Measurements from ENCODE around the gene FGF12. TPM values are rescaled to one million over a fixed set of nuclear protein-coding genes. Genes with fewer than 3 reads are reported as not detected.
"Not testable (repeated sequence)": the region's sequence is repeated elsewhere in the genome, so short reads cannot be mapped to it uniquely, and the experiment has no call there.

The FGF12 gene
- total and polyA plus RNA-seq, 2 experiments from 2014 or later: 6.0 to 14.3 TPM

- TF ChIP-seq, protein P1, sequence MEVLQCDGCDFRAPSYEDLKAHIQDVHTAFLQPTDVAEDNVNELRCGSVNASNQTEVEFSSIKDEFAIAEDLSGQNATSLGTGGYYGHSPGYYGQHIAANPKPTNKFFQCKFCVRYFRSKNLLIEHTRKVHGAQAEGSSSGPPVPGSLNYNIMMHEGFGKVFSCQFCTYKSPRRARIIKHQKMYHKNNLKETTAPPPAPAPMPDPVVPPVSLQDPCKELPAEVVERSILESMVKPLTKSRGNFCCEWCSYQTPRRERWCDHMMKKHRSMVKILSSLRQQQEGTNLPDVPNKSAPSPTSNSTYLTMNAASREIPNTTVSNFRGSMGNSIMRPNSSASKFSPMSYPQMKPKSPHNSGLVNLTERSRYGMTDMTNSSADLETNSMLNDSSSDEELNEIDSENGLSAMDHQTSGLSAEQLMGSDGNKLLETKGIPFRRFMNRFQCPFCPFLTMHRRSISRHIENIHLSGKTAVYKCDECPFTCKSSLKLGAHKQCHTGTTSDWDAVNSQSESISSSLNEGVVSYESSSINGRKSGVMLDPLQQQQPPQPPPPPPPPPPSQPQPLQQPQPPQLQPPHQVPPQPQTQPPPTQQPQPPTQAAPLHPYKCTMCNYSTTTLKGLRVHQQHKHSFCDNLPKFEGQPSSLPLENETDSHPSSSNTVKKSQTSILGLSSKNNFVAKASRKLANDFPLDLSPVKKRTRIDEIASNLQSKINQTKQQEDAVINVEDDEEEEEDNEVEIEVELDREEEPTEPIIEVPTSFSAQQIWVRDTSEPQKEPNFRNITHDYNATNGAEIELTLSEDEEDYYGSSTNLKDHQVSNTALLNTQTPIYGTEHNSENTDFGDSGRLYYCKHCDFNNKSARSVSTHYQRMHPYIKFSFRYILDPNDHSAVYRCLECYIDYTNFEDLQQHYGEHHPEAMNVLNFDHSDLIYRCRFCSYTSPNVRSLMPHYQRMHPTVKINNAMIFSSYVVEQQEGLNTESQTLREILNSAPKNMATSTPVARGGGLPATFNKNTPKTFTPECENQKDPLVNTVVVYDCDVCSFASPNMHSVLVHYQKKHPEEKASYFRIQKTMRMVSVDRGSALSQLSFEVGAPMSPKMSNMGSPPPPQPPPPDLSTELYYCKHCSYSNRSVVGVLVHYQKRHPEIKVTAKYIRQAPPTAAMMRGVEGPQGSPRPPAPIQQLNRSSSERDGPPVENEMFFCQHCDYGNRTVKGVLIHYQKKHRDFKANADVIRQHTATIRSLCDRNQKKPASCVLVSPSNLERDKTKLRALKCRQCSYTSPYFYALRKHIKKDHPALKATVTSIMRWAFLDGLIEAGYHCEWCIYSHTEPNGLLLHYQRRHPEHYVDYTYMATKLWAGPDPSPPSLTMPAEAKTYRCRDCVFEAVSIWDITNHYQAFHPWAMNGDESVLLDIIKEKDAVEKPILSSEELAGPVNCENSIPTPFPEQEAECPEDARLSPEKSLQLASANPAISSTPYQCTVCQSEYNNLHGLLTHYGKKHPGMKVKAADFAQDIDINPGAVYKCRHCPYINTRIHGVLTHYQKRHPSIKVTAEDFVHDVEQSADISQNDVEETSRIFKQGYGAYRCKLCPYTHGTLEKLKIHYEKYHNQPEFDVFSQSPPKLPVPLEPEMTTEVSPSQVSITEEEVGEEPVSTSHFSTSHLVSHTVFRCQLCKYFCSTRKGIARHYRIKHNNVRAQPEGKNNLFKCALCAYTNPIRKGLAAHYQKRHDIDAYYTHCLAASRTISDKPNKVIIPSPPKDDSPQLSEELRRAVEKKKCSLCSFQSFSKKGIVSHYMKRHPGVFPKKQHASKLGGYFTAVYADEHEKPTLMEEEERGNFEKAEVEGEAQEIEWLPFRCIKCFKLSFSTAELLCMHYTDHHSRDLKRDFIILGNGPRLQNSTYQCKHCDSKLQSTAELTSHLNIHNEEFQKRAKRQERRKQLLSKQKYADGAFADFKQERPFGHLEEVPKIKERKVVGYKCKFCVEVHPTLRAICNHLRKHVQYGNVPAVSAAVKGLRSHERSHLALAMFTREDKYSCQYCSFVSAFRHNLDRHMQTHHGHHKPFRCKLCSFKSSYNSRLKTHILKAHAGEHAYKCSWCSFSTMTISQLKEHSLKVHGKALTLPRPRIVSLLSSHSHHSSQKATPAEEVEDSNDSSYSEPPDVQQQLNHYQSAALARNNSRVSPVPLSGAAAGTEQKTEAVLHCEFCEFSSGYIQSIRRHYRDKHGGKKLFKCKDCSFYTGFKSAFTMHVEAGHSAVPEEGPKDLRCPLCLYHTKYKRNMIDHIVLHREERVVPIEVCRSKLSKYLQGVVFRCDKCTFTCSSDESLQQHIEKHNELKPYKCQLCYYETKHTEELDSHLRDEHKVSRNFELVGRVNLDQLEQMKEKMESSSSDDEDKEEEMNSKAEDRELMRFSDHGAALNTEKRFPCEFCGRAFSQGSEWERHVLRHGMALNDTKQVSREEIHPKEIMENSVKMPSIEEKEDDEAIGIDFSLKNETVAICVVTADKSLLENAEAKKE (CRISPR knock-in tag; IDR thresholded peaks at IDR 0.05): no peak
- no peak for TF ChIP-seq EZH2phosphoT487 (IDR thresholded peaks at IDR 0.05; ENCODE audit: unreplicated experiment)
These were observed 12.2 kb downstream of the FGF12 start (continued) for GRCh38 chr3:192715126-192715525.

GRCh38 chr3:192711126-192711525 is 16.2 kb downstream of the FGF12 start:
- H3K4me3 Mint-ChIP-seq, ATAC-seq, H3K27ac Mint-ChIP-seq: not testable (repeated sequence)

DNA sequence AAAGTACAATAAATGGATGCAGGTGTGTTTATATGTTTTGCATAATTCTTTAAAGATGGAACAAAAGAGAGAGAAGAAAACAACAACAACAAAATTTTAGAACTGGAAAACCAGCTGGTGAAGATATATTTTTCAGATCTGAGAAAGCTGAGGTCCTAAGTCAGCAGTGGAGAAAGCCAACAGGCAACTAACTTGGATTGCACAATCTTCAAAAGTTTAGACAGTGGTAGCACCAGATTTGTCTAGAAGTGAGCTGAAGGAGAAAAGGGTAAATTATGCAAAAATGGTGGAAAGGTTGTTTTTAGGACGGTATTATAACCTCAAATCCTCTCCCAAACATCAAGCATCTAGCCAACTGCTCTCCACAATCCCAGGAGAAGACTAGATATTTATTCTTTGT is 17.0 kb downstream of the FGF12 start:
- H3K4me1 Mint-ChIP-seq: no peaks in the 10 kb centered on the region; the same call in 2 of the 3 replicates
- no peaks in the 10 kb centered on the region for H3K4me1 ChIP-seq (ENCODE audit: insufficient read depth)
- no peaks in the 10 kb centered on the region for H4K20me1 ChIP-seq (replicated peaks; ENCODE audit: insufficient read depth)
- ATAC-seq (no peak), DNase-seq (ENCODE audit: low spot score) (no peak)
- H3F3A ChIP-seq (replicated peaks; ENCODE audit: low read depth): no peaks in the 10 kb centered on the region
- H3K4me3 Mint-ChIP-seq: no peak overlapping the region
- no peaks in the 10 kb centered on the region for H3K79me2 ChIP-seq (replicated peaks; ENCODE audit: insufficient read depth)
- no peak for TF ChIP-seq EZH2phosphoT487 (IDR thresholded peaks at IDR 0.05; ENCODE audit: unreplicated experiment)
- no peak for TF ChIP-seq STAT1 (IDR thresholded peaks at IDR 0.05; ENCODE audit: unreplicated experiment)
- no peak for TF ChIP-seq NANOG (IDR thresholded peaks at IDR 0.05; ENCODE audit: borderline replicate concordance)
- TF ChIP-seq, protein P2, sequence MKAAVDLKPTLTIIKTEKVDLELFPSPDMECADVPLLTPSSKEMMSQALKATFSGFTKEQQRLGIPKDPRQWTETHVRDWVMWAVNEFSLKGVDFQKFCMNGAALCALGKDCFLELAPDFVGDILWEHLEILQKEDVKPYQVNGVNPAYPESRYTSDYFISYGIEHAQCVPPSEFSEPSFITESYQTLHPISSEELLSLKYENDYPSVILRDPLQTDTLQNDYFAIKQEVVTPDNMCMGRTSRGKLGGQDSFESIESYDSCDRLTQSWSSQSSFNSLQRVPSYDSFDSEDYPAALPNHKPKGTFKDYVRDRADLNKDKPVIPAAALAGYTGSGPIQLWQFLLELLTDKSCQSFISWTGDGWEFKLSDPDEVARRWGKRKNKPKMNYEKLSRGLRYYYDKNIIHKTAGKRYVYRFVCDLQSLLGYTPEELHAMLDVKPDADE (IDR thresholded peaks at IDR 0.05): no peak
- TF ChIP-seq ZNF114 (CRISPR knock-in tag; IDR thresholded peaks at IDR 0.05): no peak
- TF ChIP-seq EZH2 (IDR thresholded peaks at IDR 0.05; ENCODE audit: low read depth, unreplicated experiment): no peak
- TF ChIP-seq ZNF331 (CRISPR knock-in tag; IDR thresholded peaks at IDR 0.05; ENCODE audit: low read depth): no peak
- TF ChIP-seq, protein P3, sequence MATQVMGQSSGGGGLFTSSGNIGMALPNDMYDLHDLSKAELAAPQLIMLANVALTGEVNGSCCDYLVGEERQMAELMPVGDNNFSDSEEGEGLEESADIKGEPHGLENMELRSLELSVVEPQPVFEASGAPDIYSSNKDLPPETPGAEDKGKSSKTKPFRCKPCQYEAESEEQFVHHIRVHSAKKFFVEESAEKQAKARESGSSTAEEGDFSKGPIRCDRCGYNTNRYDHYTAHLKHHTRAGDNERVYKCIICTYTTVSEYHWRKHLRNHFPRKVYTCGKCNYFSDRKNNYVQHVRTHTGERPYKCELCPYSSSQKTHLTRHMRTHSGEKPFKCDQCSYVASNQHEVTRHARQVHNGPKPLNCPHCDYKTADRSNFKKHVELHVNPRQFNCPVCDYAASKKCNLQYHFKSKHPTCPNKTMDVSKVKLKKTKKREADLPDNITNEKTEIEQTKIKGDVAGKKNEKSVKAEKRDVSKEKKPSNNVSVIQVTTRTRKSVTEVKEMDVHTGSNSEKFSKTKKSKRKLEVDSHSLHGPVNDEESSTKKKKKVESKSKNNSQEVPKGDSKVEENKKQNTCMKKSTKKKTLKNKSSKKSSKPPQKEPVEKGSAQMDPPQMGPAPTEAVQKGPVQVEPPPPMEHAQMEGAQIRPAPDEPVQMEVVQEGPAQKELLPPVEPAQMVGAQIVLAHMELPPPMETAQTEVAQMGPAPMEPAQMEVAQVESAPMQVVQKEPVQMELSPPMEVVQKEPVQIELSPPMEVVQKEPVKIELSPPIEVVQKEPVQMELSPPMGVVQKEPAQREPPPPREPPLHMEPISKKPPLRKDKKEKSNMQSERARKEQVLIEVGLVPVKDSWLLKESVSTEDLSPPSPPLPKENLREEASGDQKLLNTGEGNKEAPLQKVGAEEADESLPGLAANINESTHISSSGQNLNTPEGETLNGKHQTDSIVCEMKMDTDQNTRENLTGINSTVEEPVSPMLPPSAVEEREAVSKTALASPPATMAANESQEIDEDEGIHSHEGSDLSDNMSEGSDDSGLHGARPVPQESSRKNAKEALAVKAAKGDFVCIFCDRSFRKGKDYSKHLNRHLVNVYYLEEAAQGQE (IDR thresholded peaks at IDR 0.05; ENCODE audit: unreplicated experiment): no peak
- H3K36me3 ChIP-seq (ENCODE audit: insufficient read depth): no peaks in the 10 kb centered on the region
- H3K27me3 ChIP-seq (ENCODE audit: insufficient read depth): no peaks in the 10 kb centered on the region
- H3K4me2 ChIP-seq: no peak overlapping the region
- H3K9me3 Mint-ChIP-seq: peaks cover 11% of the 10 kb centered on the region
- H3K36me3 Mint-ChIP-seq (ENCODE audit: low read depth): peaks cover 9% of the 10 kb centered on the region; the same call in 2 of the 3 replicates
- H3K9me2 ChIP-seq (ENCODE audit: insufficient read depth): 0 out of 2 replicates have a peak, but pooled peaks cover 5% of the 10 kb centered on the region
- H2AFZ ChIP-seq: no peak overlapping the region
- no peak overlapping the region for H3K27ac Mint-ChIP-seq
- H3K4me3 ChIP-seq: no peak overlapping the region
- H3K27me3 Mint-ChIP-seq (ENCODE audit: insufficient read depth, low read depth, poor library complexity): peaks cover 2% of the 10 kb centered on the region
- H3K27ac ChIP-seq (ENCODE audit: low read depth): no peak overlapping the region

More at GRCh38 chr3:192711126-192711525, 16.2 kb downstream of the FGF12 start:
- not testable (repeated sequence) for DNase-seq (ENCODE audit: low spot score); H3K4me3 ChIP-seq; H3K27me3 ChIP-seq (ENCODE audit: insufficient read depth); H3K4me1 ChIP-seq (ENCODE audit: insufficient read depth); H3K4me1 Mint-ChIP-seq; H2AFZ ChIP-seq; H3F3A ChIP-seq (replicated peaks; ENCODE audit: low read depth); H3K79me2 ChIP-seq (replicated peaks; ENCODE audit: insufficient read depth); H3K36me3 Mint-ChIP-seq (ENCODE audit: low read depth); H3K27me3 Mint-ChIP-seq (ENCODE audit: insufficient read depth, low read depth, poor library complexity); H3K27ac ChIP-seq (ENCODE audit: low read depth); H3K9me2 ChIP-seq (ENCODE audit: insufficient read depth); H4K20me1 ChIP-seq (replicated peaks; ENCODE audit: insufficient read depth); H3K36me3 ChIP-seq (ENCODE audit: insufficient read depth); H3K4me2 ChIP-seq
- H3K9me3 Mint-ChIP-seq: peaks cover 11% of the 10 kb centered on the region
